Measurements from ENCODE around the gene SSRP1. TPM values are rescaled to one million over a fixed set of nuclear protein-coding genes. Genes with fewer than 3 reads are reported as not detected.

SSRP1 gene
- total and polyA plus RNA-seq, 9 of the 15 experiments (the other 6 are each of a cell fraction or from before 2014, with no cell fraction given): 91.1 to 416 (median 245) TPM

GRCh38 chr11:57327721-57328120 lies 8.0 kb downstream of the SSRP1 start (continued):
- no peak for TF ChIP-seq CEBPZ (IDR thresholded peaks at IDR 0.05; ENCODE audit: borderline replicate concordance, low read depth, low read length)

GRCh38 chr11:57325735-57326048 lies 10.0 kb downstream of the SSRP1 start:
- no TSS peak for BruUV-seq (replicated peaks)
- ChIA-PET POLR2A (interaction anchor here (0.6 to 6.3 kb wide), 12 partner anchors 10 to 506 kb away, joined by 3 to 68 read pairs (median 4); partner anchors contain the start of genes SLC43A1 and SSRP1), CTCF (ENCODE audit: low intra/inter-chr PET ratio) (no interaction called here)
- in situ Hi-C loops (cut with MboI) (no loop called here), intact Hi-C loops (cut with micrococcal nuclease) (loop anchor here (5.0 kb wide), 1 partner anchor 48 kb away; no protein-coding TSS in a partner anchor)
- Histone ChIP-seq H3K27ac (ENCODE audit: extremely low read depth, low read depth, low read length) (peak overlapping the region; percentile 88), H4K20me1 (replicated peaks; ENCODE audit: control insufficient read depth, insufficient read depth, low read length) (peaks cover 7% of the 10 kb centered on the region), H3K9me3 (replicated peaks; ENCODE audit: control insufficient read depth, insufficient read depth, low read depth, low read length) (no peaks in the 10 kb centered on the region), H3K9ac (ENCODE audit: insufficient read depth in 1 of 2, low read depth in 2 of 2, low read length in 2 of 2) (peak overlapping the region; percentile 71 to 91), H3K4me3 (peak overlapping the region; percentile 60), H3K36me3 (ENCODE audit: control insufficient read depth, insufficient read depth, low read length) (peaks cover 61% of the 10 kb centered on the region), H3K27me3 (ENCODE audit: control insufficient read depth in 2 of 2, insufficient read depth in 2 of 2, low read length in 2 of 2) (no peaks in the 10 kb centered on the region), H3K4me1 (replicated peaks in 1 of 2; ENCODE audit: control insufficient read depth in 2 of 2, insufficient read depth in 2 of 2, low read length in 2 of 2) (peaks cover 46 to 49% of the 10 kb centered on the region in 2 experiments), H3K4me2 (ENCODE audit: insufficient read depth, low read length) (peak overlapping the region; percentile 90), H3K79me2 (ENCODE audit: control insufficient read depth, insufficient read depth, low read length) (peaks cover 31% of the 10 kb centered on the region), H2AFZ (ENCODE audit: low read depth, low read length) (peak overlapping the region; percentile 64), H3K9me1 (ENCODE audit: control insufficient read depth, insufficient read depth, low read length) (peaks cover 7% of the 10 kb centered on the region)
- DNase-seq (ENCODE audit: extremely low read depth in 1 of 4, low spot score in 3 of 4) (no peak), FAIRE-seq (no peak), ATAC-seq (peak; percentile 3)
- WGBS (ENCODE audit: insufficient coverage, low coverage, missing lambda C conversion rate): 13% methylated on average over 6 of the region's 6 CpGs
- TF ChIP-seq ZNF518B (CRISPR knock-in tag; IDR thresholded peaks at IDR 0.05) (no peak), ZNF239 (CRISPR knock-in tag; IDR thresholded peaks at IDR 0.05) (0 out of 2 replicates have a peak, but pooled peaks have one; percentile 6), MCM5 (IDR thresholded peaks at IDR 0.05; ENCODE audit: low read depth) (no peak), HES1 (IDR thresholded peaks at IDR 0.05; ENCODE audit: low read depth) (no peak), ZBTB34 (CRISPR knock-in tag; IDR thresholded peaks at IDR 0.05) (no peak), NR2C2 (CRISPR knock-in tag; IDR thresholded peaks at IDR 0.05) (no peak), NR2C2 (tag; IDR thresholded peaks at IDR 0.05) (0 out of 2 replicates have a peak, but pooled peaks have one; percentile 49), GABPA (tag; conservative IDR thresholded peaks at IDR 0.05; ENCODE audit: low read depth) (peak; percentile 35; the same call in 1 of the 2 replicates), RB1 (IDR thresholded peaks at IDR 0.05; ENCODE audit: low read depth) (no peak), TOE1 (IDR thresholded peaks at IDR 0.05; ENCODE audit: borderline replicate concordance) (no peak), TOE1 (CRISPR knock-in tag; IDR thresholded peaks at IDR 0.05; ENCODE audit: borderline replicate concordance, low read depth) (no peak)

All from K562 (cell line).